Stomach (tissue), 4 donors: ENCODE measurements around the gene NCKAP5.

ENCODE experiments used
- POLR2A ChIP-seq, 4 donors: fragments of 450-650 bp; IDR thresholded peaks; one replicate each; pipeline ENCODE4 v1.6.1; 2016; ENCODE audit warnings: antibody characterized with exemption in 4 of 4, control low read depth in 2 of 4, mild to moderate bottlenecking in 1 of 4, moderate library complexity in 1 of 4
- TF ChIP-seq, protein P1 (sequence below), 7 experiments: fragments of 450-650 bp in 4 of 7; fragments of 200-600 bp in 3 of 7; sonication (generic) in 3 of 7; IDR thresholded peaks; one replicate each; pipeline ENCODE4 v1.5.1; 2016 to 2019; ENCODE audit warnings: antibody characterized with exemption in 7 of 7, control low read depth in 2 of 7, mild to moderate bottlenecking in 1 of 7

DNA sequence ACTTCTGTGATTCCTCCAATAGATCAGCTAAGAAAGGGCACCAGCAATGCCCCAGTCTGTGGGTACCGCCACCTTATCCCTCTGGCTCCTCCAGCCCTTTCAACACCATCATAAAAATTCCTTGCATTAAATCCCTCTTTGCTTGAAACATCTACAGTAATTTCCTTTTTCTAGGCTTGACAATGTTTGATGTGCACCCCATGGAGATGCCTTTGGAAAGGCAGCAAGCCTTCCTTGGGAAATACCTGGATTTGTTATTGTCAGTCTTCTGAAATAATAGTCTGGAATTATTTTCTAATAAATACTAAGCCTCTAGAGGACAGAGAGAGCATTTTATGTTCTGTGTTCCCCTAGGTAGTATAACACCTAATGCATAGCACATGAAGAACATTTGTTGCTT is 46.1 kb downstream of the NCKAP5 start:
- TF ChIP-seq, protein P1, sequence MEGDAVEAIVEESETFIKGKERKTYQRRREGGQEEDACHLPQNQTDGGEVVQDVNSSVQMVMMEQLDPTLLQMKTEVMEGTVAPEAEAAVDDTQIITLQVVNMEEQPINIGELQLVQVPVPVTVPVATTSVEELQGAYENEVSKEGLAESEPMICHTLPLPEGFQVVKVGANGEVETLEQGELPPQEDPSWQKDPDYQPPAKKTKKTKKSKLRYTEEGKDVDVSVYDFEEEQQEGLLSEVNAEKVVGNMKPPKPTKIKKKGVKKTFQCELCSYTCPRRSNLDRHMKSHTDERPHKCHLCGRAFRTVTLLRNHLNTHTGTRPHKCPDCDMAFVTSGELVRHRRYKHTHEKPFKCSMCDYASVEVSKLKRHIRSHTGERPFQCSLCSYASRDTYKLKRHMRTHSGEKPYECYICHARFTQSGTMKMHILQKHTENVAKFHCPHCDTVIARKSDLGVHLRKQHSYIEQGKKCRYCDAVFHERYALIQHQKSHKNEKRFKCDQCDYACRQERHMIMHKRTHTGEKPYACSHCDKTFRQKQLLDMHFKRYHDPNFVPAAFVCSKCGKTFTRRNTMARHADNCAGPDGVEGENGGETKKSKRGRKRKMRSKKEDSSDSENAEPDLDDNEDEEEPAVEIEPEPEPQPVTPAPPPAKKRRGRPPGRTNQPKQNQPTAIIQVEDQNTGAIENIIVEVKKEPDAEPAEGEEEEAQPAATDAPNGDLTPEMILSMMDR (IDR thresholded peaks at IDR 0.05): no peak
- TF ChIP-seq POLR2A (IDR thresholded peaks at IDR 0.05): no peak
